ENCODE measurements around the gene MOV10L1.

- TF ChIP-seq CTCF (IDR thresholded peaks at IDR 0.05 in 4 of 5, conservative IDR thresholded peaks at IDR 0.05 in 1 of 5) (no peak), POLR2A (IDR thresholded peaks at IDR 0.05) (no peak)
Observed at GRCh38 chr22:50111056-50111455, 21.2 kb downstream of the MOV10L1 start.

Data from gastrocnemius medialis (tissue), 4 donors.